HCT116 (cell line): Measurements from ENCODE around the gene SERPINA3. TPM values are rescaled to one million over a fixed set of nuclear protein-coding genes. Genes with fewer than 3 reads are reported as not detected.
"Not testable (repeated sequence)": the region's sequence is repeated elsewhere in the genome, so short reads cannot be mapped to it uniquely, and the experiment has no call there.

ENCODE experiments used
- ATAC-seq: fragments of 200-7000 bp; cut with Tn5 transposase; 2 replicates; pipeline ENCODE4 v1.9.1; 2020; ENCODE audit warnings: mild to moderate bottlenecking, moderate library complexity
- BruUV-seq: library from RNA; stranded (reverse); fragments of 400-500 nt; replicated peaks from 2 replicates; lab custom pipeline; 2021; lab: Mats Ljungman, UMichigan
- CTCF ChIA-PET: fragments of 300-600 bp; sonication (Branson Sonifier 250); formaldehyde crosslinking; loops from one replicate; lab custom pipeline; 2021; ENCODE audit warnings: antibody characterized with exemption; lab: Charles Lee
- POLR2A ChIA-PET: fragments of 300-600, 350-600 bp; sonication (Branson Sonifier 250); formaldehyde crosslinking; loops from one replicate; lab custom pipeline; 2021; ENCODE audit warnings: antibody characterized with exemption; lab: Charles Lee
- RAD21 ChIA-PET, 2 experiments: fragments of 300-600 bp; sonication (Branson Sonifier 250); formaldehyde crosslinking; loops; one replicate each; lab custom pipeline; 2023; ENCODE audit warnings: low total read pairs in 2 of 2; ENCODE audit not compliant: uncharacterized antibody in 2 of 2, unreplicated experiment in 2 of 2, low non-redundant PET in 1 of 2; lab: Charles Lee
- DNase-seq: peaks from one replicate; pipeline ENCODE4 v3.0.0-alpha.2; 2010; ENCODE audit warnings: low read depth, low spot score
- H2AFZ ChIP-seq: fragments of 200-600 bp; shearing (Covaris generic), sonication (generic); 2 replicates; pipeline ENCODE4 v1.6.1; 2017; ENCODE audit warnings: low read depth, mixed run types, mixed read lengths, antibody characterized with exemption, low read length; ENCODE audit not compliant: poor library complexity, severe bottlenecking
- H3K27ac ChIP-seq: 2 replicates; pipeline ENCODE4 v1.5.1; 2012; ENCODE audit warnings: low read depth, low read length
- H3K27me3 ChIP-seq: fragments of 200-600 bp; sonication (generic); 2 replicates; pipeline ENCODE4 v1.6.1; 2016; ENCODE audit warnings: mixed run types, low read length, mixed read lengths; ENCODE audit not compliant: insufficient read depth
- H3K36me3 ChIP-seq, 2 experiments: fragments of 200-500 bp in 1 of 2; fragments of 200-600 bp in 1 of 2; sonication (Bioruptor generic) in 1 of 2; sonication (generic) in 1 of 2; 2 replicates each; pipeline versions ENCODE4 v1.5.1 to v1.6.1; 2014 to 2016; ENCODE audit warnings: low read length in 2 of 2, inconsistent platforms in 1 of 2, mixed read lengths in 1 of 2, mixed run types in 1 of 2; ENCODE audit not compliant: insufficient read depth in 2 of 2, control insufficient read depth in 1 of 2
- H3K4me1 ChIP-seq, 2 experiments: fragments of 200-600 bp in 1 of 2; sonication (generic) in 1 of 2; 2 replicates each; pipeline versions ENCODE4 v1.5.1 to v1.6.1; 2012 to 2017; ENCODE audit warnings: low read length in 2 of 2, inconsistent platforms in 1 of 2, mild to moderate bottlenecking in 1 of 2, mixed read lengths in 1 of 2, mixed run types in 1 of 2, moderate library complexity in 1 of 2; ENCODE audit not compliant: insufficient read depth in 2 of 2, control insufficient read depth in 1 of 2
- H3K4me2 ChIP-seq: fragments of 200-600 bp; sonication (generic); 2 replicates; pipeline ENCODE4 v1.6.1; 2017; ENCODE audit warnings: mixed run types, low read length, mixed read lengths
- H3K4me3 ChIP-seq, 2 experiments: fragments of 200-600 bp in 1 of 2; sonication (generic) in 1 of 2; replicated peaks in 1 of 2; 2 replicates each; pipeline ENCODE4 v1.5.1; 2011 to 2016; ENCODE audit warnings: low read length in 2 of 2, control low read depth in 1 of 2, low read depth in 1 of 2, mild to moderate bottlenecking in 1 of 2, mixed read lengths in 1 of 2, mixed run types in 1 of 2
- H3K79me2 ChIP-seq: fragments of 200-600 bp; sonication (generic); 2 replicates; pipeline ENCODE4 v1.6.1; 2017; ENCODE audit warnings: mild to moderate bottlenecking, mixed run types, low read length, moderate library complexity, mixed read lengths; ENCODE audit not compliant: insufficient read depth
- H3K9ac ChIP-seq: fragments of 200-600 bp; sonication (generic); 2 replicates; pipeline ENCODE4 v1.6.1; 2016; ENCODE audit warnings: low read length, mixed read lengths
- H3K9me2 ChIP-seq: fragments of 200-600 bp; sonication (generic), shearing (Covaris generic); 2 replicates; pipeline ENCODE4 v1.6.1; 2017; ENCODE audit warnings: mixed run types, mild to moderate bottlenecking, moderate library complexity; ENCODE audit not compliant: insufficient read depth
- H3K9me3 ChIP-seq, 2 experiments: fragments of 200-500 bp in 1 of 2; fragments of 200-600 bp in 1 of 2; sonication (Bioruptor generic) in 1 of 2; sonication (generic) in 1 of 2; 2 replicates each; pipeline ENCODE4 v1.6.1; 2014 to 2017; ENCODE audit warnings: low read length in 2 of 2, mixed read lengths in 2 of 2, inconsistent platforms in 1 of 2, low read depth in 1 of 2, mild to moderate bottlenecking in 1 of 2, mixed run types in 1 of 2, moderate library complexity in 1 of 2; ENCODE audit not compliant: control insufficient read depth in 1 of 2, insufficient read depth in 1 of 2
- H4K20me1 ChIP-seq: fragments of 200-600 bp; sonication (generic), shearing (Covaris generic); 2 replicates; pipeline ENCODE4 v1.6.1; 2017; ENCODE audit warnings: mixed run types, mild to moderate bottlenecking, moderate library complexity; ENCODE audit not compliant: insufficient read depth
- FOSL1 ChIP-seq: IDR thresholded peaks from 2 replicates; pipeline ENCODE4 v1.6.1; 2012; ENCODE audit warnings: low read depth
- REST ChIP-seq: IDR thresholded peaks from 2 replicates; pipeline ENCODE4 v1.6.1; 2012; ENCODE audit warnings: low read depth
- SRF ChIP-seq: IDR thresholded peaks from 2 replicates; pipeline ENCODE4 v1.6.1; 2012; ENCODE audit warnings: low read depth
- YY1 ChIP-seq: IDR thresholded peaks from 2 replicates; pipeline ENCODE4 v1.6.1; 2011; ENCODE audit warnings: low read length, low read depth, moderate library complexity, mild to moderate bottlenecking; ENCODE audit not compliant: insufficient replicate concordance; ENCODE audit errors: extremely low read depth
- ZBTB33 ChIP-seq: IDR thresholded peaks from 2 replicates; pipeline ENCODE4 v1.6.1; 2011; ENCODE audit warnings: mild to moderate bottlenecking, low read length, moderate library complexity; ENCODE audit not compliant: insufficient replicate concordance; ENCODE audit errors: extremely low read depth
- ZFX ChIP-seq: fragments of 450-650 bp; IDR thresholded peaks from 2 replicates; pipeline ENCODE4 v1.6.1; 2017
- intact Hi-C: fragments of 100-400 bp; cut with micrococcal nuclease; formaldehyde crosslinking; loops from 2 replicates; pipeline ENCODE4 v1.10.0; 2022
- total RNA-seq: library from RNA; stranded (reverse); gene quantifications from one replicate; pipeline ENCODE4 v1.2.1, GENCODE V29; 2021; ENCODE audit not compliant: unreplicated experiment

The SERPINA3 gene
- total RNA-seq, 1 experiment from 2014 or later: 4.3 TPM

- no peaks in the 10 kb centered on the region for H4K20me1 ChIP-seq
- no peak overlapping the region for H3K9ac ChIP-seq
- RAD21 ChIA-PET: no interaction called here
- no peak overlapping the region for H3K4me2 ChIP-seq
- no peak for ATAC-seq
- no peaks in the 10 kb centered on the region for H3K79me2 ChIP-seq
- no peak overlapping the region for H3K4me3 ChIP-seq
- no peaks in the 10 kb centered on the region for H3K36me3 ChIP-seq
- intact Hi-C loops: no loop called here
- TF ChIP-seq ZBTB33: no peak
- no peak for TF ChIP-seq YY1
- TF ChIP-seq ZFX: no peak
- no peak for TF ChIP-seq REST
- no peak for TF ChIP-seq SRF
- TF ChIP-seq FOSL1: no peak
- H3K4me1 ChIP-seq: peaks cover 21 to 41% of the 10 kb centered on the region in 2 experiments
- H2AFZ ChIP-seq: no peak overlapping the region
- no TSS peak for BruUV-seq
- CTCF ChIA-PET: no interaction called here
- DNase-seq: no peak
- POLR2A ChIA-PET: no interaction called here
- H3K27ac ChIP-seq: no peak overlapping the region
- no peaks in the 10 kb centered on the region for H3K27me3 ChIP-seq
- H3K9me2 ChIP-seq: no peaks in the 10 kb centered on the region
- H3K9me3 ChIP-seq: no peaks in the 10 kb centered on the region
Observed at GRCh38 chr14:94605361-94605760, 6.8 kb upstream of the SERPINA3 start.

- CTCF ChIA-PET, RAD21 ChIA-PET: not testable (repeated sequence)
Observed at GRCh38 chr14:94608966-94609365, 3.2 kb upstream of the SERPINA3 start.

More at GRCh38 chr14:94608966-94609365, 3.2 kb upstream of the SERPINA3 start:
- H3K4me1 ChIP-seq: peaks cover 8 to 38% of the 10 kb centered on the region in 2 experiments; a peak in 3 of 4 replicates
- H3K27me3 ChIP-seq, H2AFZ ChIP-seq, H3K27ac ChIP-seq, H3K79me2 ChIP-seq, H4K20me1 ChIP-seq, DNase-seq, ATAC-seq, intact Hi-C loops, H3K36me3 ChIP-seq, H3K9me2 ChIP-seq, H3K4me3 ChIP-seq, H3K9me3 ChIP-seq, H3K9ac ChIP-seq, POLR2A ChIA-PET, BruUV-seq, H3K4me2 ChIP-seq: not testable (repeated sequence)
